H9 (cell line): ENCODE data around the gene AP3S2. TPM values are rescaled to one million over a fixed set of nuclear protein-coding genes. Genes with fewer than 3 reads are reported as not detected.

Source experiments
- DNase-seq: peaks from one replicate; pipeline ENCODE4 v3.0.0-alpha.2; 2017
- H2AFZ ChIP-seq: one replicate; pipeline ENCODE4 v1.6.1; 2013; ENCODE audit warnings: mild to moderate bottlenecking, low read length, control low read depth, moderate library complexity
- H2AK5ac ChIP-seq: 2 replicates; pipeline ENCODE4 v1.6.1; 2013; ENCODE audit warnings: low read length, control low read depth, mixed read lengths; ENCODE audit not compliant: insufficient read length
- H2BK120ac ChIP-seq: one replicate; pipeline ENCODE4 v1.6.1; 2013; ENCODE audit warnings: low read depth, mild to moderate bottlenecking, low read length, control low read depth, inconsistent platforms; ENCODE audit not compliant: poor library complexity, severe bottlenecking
- H2BK12ac ChIP-seq: 2 replicates; pipeline ENCODE4 v1.6.1; 2013; ENCODE audit warnings: low read length, control low read depth, mixed read lengths, low read depth; ENCODE audit not compliant: insufficient read length
- H2BK15ac ChIP-seq: 2 replicates; pipeline ENCODE4 v1.6.1; 2013; ENCODE audit warnings: low read depth, low read length, control low read depth
- H2BK20ac ChIP-seq: one replicate; pipeline ENCODE4 v1.6.1; 2013; ENCODE audit warnings: low read depth, mild to moderate bottlenecking, low read length, control low read depth, inconsistent platforms; ENCODE audit not compliant: poor library complexity, severe bottlenecking
- H2BK5ac ChIP-seq: 2 replicates; pipeline ENCODE4 v1.6.1; 2013; ENCODE audit warnings: low read length, control low read depth, mixed read lengths; ENCODE audit not compliant: insufficient read length
- H3K14ac ChIP-seq: 2 replicates; pipeline ENCODE4 v1.6.1; 2013; ENCODE audit warnings: low read length, control low read depth; ENCODE audit not compliant: insufficient read depth
- H3K18ac ChIP-seq: 2 replicates; pipeline ENCODE4 v1.6.1; 2013; ENCODE audit warnings: low read depth, mild to moderate bottlenecking, mixed read lengths, low read length, control low read depth; ENCODE audit not compliant: insufficient read length
- H3K23ac ChIP-seq: 2 replicates; pipeline ENCODE4 v1.6.1; 2013; ENCODE audit warnings: low read length, control low read depth, mixed read lengths, low read depth; ENCODE audit not compliant: insufficient read length
- H3K23me2 ChIP-seq: 2 replicates; pipeline ENCODE4 v1.6.1; 2013; ENCODE audit warnings: low read depth, mild to moderate bottlenecking, mixed read lengths, low read length, control low read depth; ENCODE audit not compliant: insufficient read length, poor library complexity, severe bottlenecking
- H3K27ac ChIP-seq: 2 replicates; pipeline ENCODE4 v1.5.1; 2013; ENCODE audit warnings: low read length, control low read depth, mixed read lengths, low read depth; ENCODE audit not compliant: insufficient read length
- H3K27me3 ChIP-seq: 2 replicates; pipeline ENCODE4 v1.6.1; 2013; ENCODE audit warnings: low read length, control low read depth, inconsistent platforms; ENCODE audit not compliant: insufficient read depth
- H3K4ac ChIP-seq: 2 replicates; pipeline ENCODE4 v1.6.1; 2013; ENCODE audit warnings: low read depth, mild to moderate bottlenecking, control low read depth, inconsistent platforms, low read length, moderate library complexity
- H3K4me1 ChIP-seq: 2 replicates; pipeline ENCODE4 v1.6.1; 2013; ENCODE audit warnings: low read length, control low read depth, inconsistent platforms; ENCODE audit not compliant: insufficient read depth
- H3K4me2 ChIP-seq: 2 replicates; pipeline ENCODE4 v1.6.1; 2013; ENCODE audit warnings: low read length, control low read depth, mixed read lengths; ENCODE audit not compliant: insufficient read length, insufficient read depth
- H3K56ac ChIP-seq: 2 replicates; pipeline ENCODE4 v1.6.1; 2013; ENCODE audit warnings: low read depth, mild to moderate bottlenecking, mixed read lengths, low read length, control low read depth; ENCODE audit not compliant: insufficient read length
- H3K79me1 ChIP-seq: 2 replicates; pipeline ENCODE4 v1.6.1; 2013; ENCODE audit warnings: low read depth, mild to moderate bottlenecking, moderate library complexity, low read length, control low read depth, inconsistent platforms; ENCODE audit not compliant: insufficient read depth, poor library complexity, severe bottlenecking
- H3K79me2 ChIP-seq: 2 replicates; pipeline ENCODE4 v1.6.1; 2013; ENCODE audit warnings: low read length, control low read depth, inconsistent platforms; ENCODE audit not compliant: insufficient read depth
- H3K9ac ChIP-seq: 2 replicates; pipeline ENCODE4 v1.6.1; 2013; ENCODE audit warnings: low read length, control low read depth, mixed read lengths; ENCODE audit not compliant: insufficient read length; ENCODE audit errors: extremely low read depth
- H3K9me3 ChIP-seq: one replicate; pipeline ENCODE4 v1.6.1; 2013; ENCODE audit warnings: low read depth, low read length, inconsistent platforms; ENCODE audit not compliant: control insufficient read depth
- H3T11ph ChIP-seq: one replicate; pipeline ENCODE4 v1.6.1; 2013; ENCODE audit warnings: mild to moderate bottlenecking, low read length, control low read depth, inconsistent platforms
- H4K20me1 ChIP-seq: one replicate; pipeline ENCODE4 v1.6.1; 2013; ENCODE audit not compliant: control insufficient read depth, insufficient read length, insufficient read depth
- H4K5ac ChIP-seq: 2 replicates; pipeline ENCODE4 v1.6.1; 2013; ENCODE audit warnings: low read depth, mild to moderate bottlenecking, mixed read lengths, low read length, control low read depth; ENCODE audit not compliant: insufficient read length
- H4K8ac ChIP-seq: replicated peaks from 2 replicates; pipeline ENCODE4 v1.6.1; 2013; ENCODE audit warnings: low read length, control low read depth, mixed read lengths, low read depth; ENCODE audit not compliant: insufficient read length
- H4K91ac ChIP-seq: 2 replicates; pipeline ENCODE4 v1.6.1; 2013; ENCODE audit warnings: low read depth, mild to moderate bottlenecking, moderate library complexity, mixed read lengths, low read length, control low read depth; ENCODE audit not compliant: insufficient read length
- H3K27ac Mint-ChIP-seq, 3 experiments: 2 replicates in 2 of 3; 3 replicates in 1 of 3; pipeline ENCODE4 v1.8.0; 2020 to 2021; ENCODE audit warnings: mixed read lengths in 3 of 3, mild to moderate bottlenecking in 1 of 3, moderate library complexity in 1 of 3
- H3K27me3 Mint-ChIP-seq: 2 replicates; pipeline ENCODE4 v1.8.0; 2021; ENCODE audit warnings: low read depth, mild to moderate bottlenecking, moderate library complexity, mixed read lengths
- H3K36me3 Mint-ChIP-seq, 3 experiments: 2 replicates in 2 of 3; 3 replicates in 1 of 3; pipeline ENCODE4 v1.8.0; 2020 to 2021; ENCODE audit warnings: low read depth in 3 of 3, mixed read lengths in 3 of 3; ENCODE audit not compliant: insufficient read depth in 1 of 3
- H3K4me1 Mint-ChIP-seq, 2 experiments: 2 replicates each; pipeline ENCODE4 v1.8.0; 2020; ENCODE audit warnings: mixed read lengths in 2 of 2
- H3K4me3 Mint-ChIP-seq, 2 experiments: 2 replicates in 1 of 2; 3 replicates in 1 of 2; pipeline ENCODE4 v1.8.0; 2020 to 2021; ENCODE audit warnings: mild to moderate bottlenecking in 2 of 2, mixed read lengths in 2 of 2, moderate library complexity in 1 of 2
- H3K9me3 Mint-ChIP-seq, 2 experiments: 2 replicates in 1 of 2; 3 replicates in 1 of 2; pipeline ENCODE4 v1.8.0; 2020; ENCODE audit warnings: mild to moderate bottlenecking in 2 of 2, mixed read lengths in 2 of 2, moderate library complexity in 1 of 2
- WGBS: extraction: QIAGEN DNeasy Blood & Tissue Kit; methylation state at CpG from one replicate; pipeline ENCODE4 v1.1.7; 2013; ENCODE audit warnings: missing lambda C conversion rate, low lambda C conversion rate, mixed read lengths; ENCODE audit not compliant: insufficient read length; ENCODE audit errors: extremely low coverage; 5-methylcytosine and 5-hydroxymethylcytosine counted together
- total RNA-seq: library from RNA; stranded (reverse); gene quantifications from 2 replicates; pipeline ENCODE4 v1.2.1, GENCODE V29; 2021
- TF ChIP-seq, protein P1 (sequence below): fragments of 200-600 bp; sonication (generic); conservative IDR thresholded peaks from 3 replicates; pipeline ENCODE4 v1.8.0; 2021; ENCODE audit warnings: antibody characterized with exemption, mild to moderate bottlenecking

The AP3S2 gene
- total RNA-seq, 1 experiment from 2014 or later: 33.9 TPM

DNA sequence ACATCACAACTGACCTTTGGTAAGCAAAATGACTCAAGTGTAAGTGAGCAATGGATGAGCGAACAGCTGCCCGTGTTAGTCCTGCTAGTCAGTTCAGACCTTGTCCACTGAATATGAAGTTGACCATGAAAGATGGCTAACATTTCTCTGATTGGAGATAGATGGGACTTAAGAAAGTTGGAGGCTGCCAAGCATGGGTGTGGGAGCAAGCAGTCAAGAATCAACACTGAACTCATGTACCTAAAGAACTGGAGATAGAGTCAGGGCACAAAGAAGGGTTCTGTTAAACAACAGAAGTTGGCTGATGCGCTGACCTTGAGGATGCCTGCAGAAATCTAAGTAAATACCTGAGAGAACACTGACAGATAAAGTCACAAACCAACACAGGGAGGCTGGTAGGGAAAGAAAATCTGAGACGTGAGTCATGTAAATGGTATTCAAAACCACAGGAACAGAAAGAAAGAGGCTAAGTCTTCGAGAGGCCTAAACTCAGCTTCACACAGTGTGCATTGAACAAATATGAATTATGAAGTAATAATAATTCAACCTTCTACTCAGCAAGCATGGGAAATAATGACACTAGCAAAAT, 48.4 kb downstream of the AP3S2 start:
- Histone ChIP-seq H3K4ac (no peak overlapping the region), H2BK5ac (no peak overlapping the region), H3K79me1 (no peaks in the 10 kb centered on the region), H2BK20ac (no peak overlapping the region), H4K91ac (no peak overlapping the region), H3K18ac (no peak overlapping the region), H2BK120ac (no peak overlapping the region), H3K23me2 (no peaks in the 10 kb centered on the region), H3K4me2 (no peak overlapping the region), H3K9me3 (no peaks in the 10 kb centered on the region), H3K79me2 (no peaks in the 10 kb centered on the region), H2BK12ac (no peak overlapping the region), H3K56ac (no peak overlapping the region), H4K8ac (no peak overlapping the region), H3K23ac (no peak overlapping the region), H3K27me3 (no peaks in the 10 kb centered on the region), H3T11ph (no peak overlapping the region), H3K9ac (no peak overlapping the region), H2BK15ac (no peak overlapping the region), H3K4me1 (no peaks in the 10 kb centered on the region), H3K14ac (no peak overlapping the region), H4K5ac (no peak overlapping the region), H2AFZ (no peak overlapping the region), H3K27ac (no peak overlapping the region), H4K20me1 (no peaks in the 10 kb centered on the region), H2AK5ac (no peak overlapping the region)
- H3K36me3 Mint-ChIP-seq: peaks cover 5 to 25% (median 14%) of the 10 kb centered on the region in 3 experiments; a peak in 6 of 7 replicates
- no peak for DNase-seq
- TF ChIP-seq, protein P1, sequence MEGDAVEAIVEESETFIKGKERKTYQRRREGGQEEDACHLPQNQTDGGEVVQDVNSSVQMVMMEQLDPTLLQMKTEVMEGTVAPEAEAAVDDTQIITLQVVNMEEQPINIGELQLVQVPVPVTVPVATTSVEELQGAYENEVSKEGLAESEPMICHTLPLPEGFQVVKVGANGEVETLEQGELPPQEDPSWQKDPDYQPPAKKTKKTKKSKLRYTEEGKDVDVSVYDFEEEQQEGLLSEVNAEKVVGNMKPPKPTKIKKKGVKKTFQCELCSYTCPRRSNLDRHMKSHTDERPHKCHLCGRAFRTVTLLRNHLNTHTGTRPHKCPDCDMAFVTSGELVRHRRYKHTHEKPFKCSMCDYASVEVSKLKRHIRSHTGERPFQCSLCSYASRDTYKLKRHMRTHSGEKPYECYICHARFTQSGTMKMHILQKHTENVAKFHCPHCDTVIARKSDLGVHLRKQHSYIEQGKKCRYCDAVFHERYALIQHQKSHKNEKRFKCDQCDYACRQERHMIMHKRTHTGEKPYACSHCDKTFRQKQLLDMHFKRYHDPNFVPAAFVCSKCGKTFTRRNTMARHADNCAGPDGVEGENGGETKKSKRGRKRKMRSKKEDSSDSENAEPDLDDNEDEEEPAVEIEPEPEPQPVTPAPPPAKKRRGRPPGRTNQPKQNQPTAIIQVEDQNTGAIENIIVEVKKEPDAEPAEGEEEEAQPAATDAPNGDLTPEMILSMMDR: no peak
- WGBS: no CpG with 5 or more reads among the region's 5 CpGs
- no peaks in the 10 kb centered on the region for H3K9me3 Mint-ChIP-seq
- H3K4me3 Mint-ChIP-seq: no peak overlapping the region
- H3K27me3 Mint-ChIP-seq: no peaks in the 10 kb centered on the region
- H3K27ac Mint-ChIP-seq: no peak overlapping the region; a peak in 1 of 7 replicates
- H3K4me1 Mint-ChIP-seq: no peaks in the 10 kb centered on the region
